Liver (tissue), 9 donors: ENCODE data around the gene SLC8A1. TPM values are rescaled to one million over a fixed set of nuclear protein-coding genes. Genes with fewer than 3 reads are reported as not detected.

Source experiments
- DNase-seq: peaks from one replicate; pipeline ENCODE4 v3.0.0-alpha.2; 2017; ENCODE audit warnings: low spot score
- H3K27ac ChIP-seq, 2 donors: one replicate each; pipeline ENCODE4 v1.7.0; 2013; ENCODE audit warnings: inconsistent platforms in 2 of 2, low read length in 2 of 2, control low read depth in 1 of 2, low read depth in 1 of 2, mild to moderate bottlenecking in 1 of 2
- H3K27me3 ChIP-seq, 4 donors: one replicate each; pipeline versions ENCODE4 v1.6.1 to v1.7.0; 2013; ENCODE audit warnings: low read length in 3 of 4, inconsistent platforms in 1 of 4, mild to moderate bottlenecking in 1 of 4, moderate library complexity in 1 of 4; ENCODE audit not compliant: control insufficient read depth in 4 of 4, insufficient read depth in 4 of 4
- H3K36me3 ChIP-seq, 4 donors: one replicate each; pipeline versions ENCODE4 v1.6.1 to v1.7.0; 2013; ENCODE audit warnings: low read length in 3 of 4, mild to moderate bottlenecking in 3 of 4, low read depth in 1 of 4, moderate library complexity in 1 of 4; ENCODE audit not compliant: control insufficient read depth in 4 of 4, insufficient read depth in 3 of 4
- H3K4me1 ChIP-seq, 4 donors: one replicate each; pipeline versions ENCODE4 v1.6.1 to v1.7.0; 2013; ENCODE audit warnings: low read length in 3 of 4, mild to moderate bottlenecking in 3 of 4, moderate library complexity in 1 of 4; ENCODE audit not compliant: control insufficient read depth in 4 of 4, insufficient read depth in 4 of 4
- H3K4me3 ChIP-seq, 3 donors: one replicate each; pipeline versions ENCODE4 v1.6.1 to v1.7.0; 2013; ENCODE audit warnings: low read length in 3 of 3, control low read depth in 1 of 3, low read depth in 1 of 3, mild to moderate bottlenecking in 1 of 3
- H3K9ac ChIP-seq, 2 donors: one replicate each; pipeline ENCODE4 v1.7.0; 2013; ENCODE audit warnings: low read length in 2 of 2, mild to moderate bottlenecking in 2 of 2, moderate library complexity in 2 of 2, control low read depth in 1 of 2, low read depth in 1 of 2
- H3K9me3 ChIP-seq, 4 donors: one replicate each; pipeline versions ENCODE4 v1.6.1 to v1.7.0; 2013; ENCODE audit warnings: low read length in 3 of 4; ENCODE audit not compliant: control insufficient read depth in 4 of 4
- CTCF ChIP-seq: fragments of 150-350 bp; IDR thresholded peaks from 2 replicates; pipeline ENCODE4 v1.5.1; 2017; ENCODE audit warnings: improper control_type of control experiment, low read depth, low read length; ENCODE audit not compliant: missing input control
- EGR1 ChIP-seq, 2 donors: IDR thresholded peaks; 2 replicates each; pipeline ENCODE4 v1.6.1; 2016 to 2018; ENCODE audit warnings: antibody characterized with exemption in 2 of 2, low read depth in 2 of 2
- FOXA1 ChIP-seq: IDR thresholded peaks from 2 replicates; pipeline ENCODE4 v1.6.1; 2016; ENCODE audit warnings: antibody characterized with exemption
- GABPA ChIP-seq, 2 donors: IDR thresholded peaks in 1 of 2; conservative IDR thresholded peaks in 1 of 2; 2 replicates each; pipeline ENCODE4 v1.6.1; 2016; ENCODE audit warnings: antibody characterized with exemption in 2 of 2, mild to moderate bottlenecking in 1 of 2, moderate library complexity in 1 of 2
- HNF4G ChIP-seq: IDR thresholded peaks from 2 replicates; pipeline ENCODE4 v1.6.1; 2016; ENCODE audit warnings: antibody characterized with exemption
- JUND ChIP-seq, 2 donors: IDR thresholded peaks; 2 replicates each; pipeline ENCODE4 v1.6.1; 2016; ENCODE audit warnings: antibody characterized with exemption in 2 of 2
- MAX ChIP-seq: IDR thresholded peaks from 2 replicates; pipeline ENCODE4 v1.6.1; 2016; ENCODE audit warnings: antibody characterized with exemption
- NR2F2 ChIP-seq: IDR thresholded peaks from 2 replicates; pipeline ENCODE4 v1.6.1; 2016; ENCODE audit warnings: antibody characterized with exemption
- RAD21 ChIP-seq, 2 donors: IDR thresholded peaks; 2 replicates each; pipeline ENCODE4 v1.6.1; 2016; ENCODE audit warnings: antibody characterized with exemption in 2 of 2, mild to moderate bottlenecking in 2 of 2
- RXRA ChIP-seq, 2 donors: IDR thresholded peaks; 2 replicates each; pipeline ENCODE4 v1.6.1; 2017 to 2018; ENCODE audit warnings: antibody characterized with exemption in 2 of 2, mild to moderate bottlenecking in 1 of 2
- SP1 ChIP-seq: IDR thresholded peaks from 2 replicates; pipeline ENCODE4 v1.6.1; 2018; ENCODE audit warnings: antibody characterized with exemption, mild to moderate bottlenecking
- TAF1 ChIP-seq: conservative IDR thresholded peaks from 2 replicates; pipeline ENCODE4 v1.6.1; 2016; ENCODE audit warnings: antibody characterized with exemption, mild to moderate bottlenecking
- YY1 ChIP-seq: IDR thresholded peaks from 2 replicates; pipeline ENCODE4 v1.6.1; 2016; ENCODE audit warnings: antibody characterized with exemption, mild to moderate bottlenecking
- WGBS: extraction: QIAGEN DNeasy Blood & Tissue Kit; methylation state at CpG from one replicate; pipeline ENCODE4 v1.1.7; 2013; 5-methylcytosine and 5-hydroxymethylcytosine counted together
- polyA plus RNA-seq, 2 donors: library from polyadenylated mRNA; stranded (reverse) in 1 of 2; unstranded in 1 of 2; fragments of 200-250 nt in 1 of 2; fragments of >200 nt in 1 of 2; fragmentation: Nextera tagmentation in 1 of 2; extraction: Ambion mirVana in 1 of 2; gene quantifications; one replicate each; pipeline versions ENCODE4 v1.2.1 to v1.2.3, GENCODE V29; 2013 to 2015
- total RNA-seq, 2 donors: library from RNA; depleted of rRNA; stranded (reverse); fragments of >200 nt; gene quantifications; one replicate each; pipeline ENCODE4 v1.2.3, GENCODE V29; 2014
- TF ChIP-seq, protein P1 (sequence below): IDR thresholded peaks from 2 replicates; pipeline ENCODE4 v1.6.1; 2016; ENCODE audit warnings: antibody characterized with exemption, mild to moderate bottlenecking
- TF ChIP-seq, protein P2 (sequence below): IDR thresholded peaks from 2 replicates; pipeline ENCODE4 v1.6.1; 2016; ENCODE audit warnings: antibody characterized with exemption
- donor health status: healthy.
- donor health status: healthy.
- donor health status: healthy.
- donor health status: healthy.
- donor health status: healthy.

The SLC8A1 gene
- total and polyA plus RNA-seq, 4 donors: 1.2 to 18.5 (median 8.2) TPM

- TF ChIP-seq CTCF: no peak
Observed at GRCh38 chr2:40268566-40268965, 183.3 kb downstream of the SLC8A1 start (continued).

DNA sequence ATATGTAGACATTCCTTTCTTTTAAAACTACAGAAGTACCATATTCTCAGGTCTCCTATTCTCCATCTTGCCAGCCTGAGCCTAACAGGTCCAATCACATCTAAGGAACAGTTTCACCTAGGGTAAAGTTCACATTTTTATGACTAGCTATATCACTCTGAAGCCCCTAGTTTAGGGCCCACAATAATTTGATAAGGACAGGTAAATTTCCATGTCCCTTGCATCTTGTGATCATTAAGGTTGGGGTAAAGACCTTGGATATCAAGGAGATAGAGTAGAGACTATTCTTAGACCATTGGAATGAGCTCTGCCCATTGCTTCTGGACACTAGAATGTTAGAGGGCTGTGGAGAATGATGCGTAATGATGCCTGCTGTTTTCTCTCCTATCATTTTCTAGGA lies 185.7 kb downstream of the SLC8A1 start:
- H3K4me3 ChIP-seq: no peak overlapping the region
- H3K9ac ChIP-seq: no peak overlapping the region
- no peaks in the 10 kb centered on the region for H3K9me3 ChIP-seq
- no peaks in the 10 kb centered on the region for H3K27me3 ChIP-seq
- H3K27ac ChIP-seq: no peak overlapping the region
- H3K4me1 ChIP-seq: no peaks in the 10 kb centered on the region
- 79% methylated on average over 1 of the region's 1 CpG for WGBS
- DNase-seq: no peak
- no peaks in the 10 kb centered on the region for H3K36me3 ChIP-seq
- TF ChIP-seq FOXA1: no peak
- TF ChIP-seq CTCF: no peak
- no peak for TF ChIP-seq SP1
- no peak for TF ChIP-seq GABPA (IDR thresholded peaks at IDR 0.05 in 1 of 2, conservative IDR thresholded peaks at IDR 0.05 in 1 of 2)
- no peak for TF ChIP-seq RXRA (IDR thresholded peaks at IDR 0.05)

DNA sequence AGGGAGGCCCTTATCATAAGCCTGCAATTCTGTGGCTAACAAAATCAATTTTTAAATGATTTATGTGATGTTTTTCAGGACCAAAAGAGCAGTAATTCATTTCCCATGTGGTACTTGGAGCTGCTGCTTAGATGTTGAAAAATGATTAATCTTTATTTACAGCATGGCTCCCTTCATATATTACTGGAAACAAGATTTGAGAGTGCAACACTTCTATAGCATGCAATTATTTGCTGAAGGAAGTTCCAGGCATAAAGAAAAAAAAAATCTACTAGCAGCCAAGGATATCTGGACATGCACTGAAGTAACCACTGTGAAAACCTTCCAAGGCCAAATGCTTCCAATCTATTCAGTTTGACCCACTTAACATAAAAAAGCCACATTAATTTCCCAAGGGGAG lies 186.3 kb downstream of the SLC8A1 start:
- H3K27me3 ChIP-seq: no peaks in the 10 kb centered on the region
- H3K36me3 ChIP-seq: no peaks in the 10 kb centered on the region
- H3K9me3 ChIP-seq: no peaks in the 10 kb centered on the region
- H3K4me1 ChIP-seq: no peaks in the 10 kb centered on the region
- H3K4me3 ChIP-seq: no peak overlapping the region
- TF ChIP-seq GABPA (IDR thresholded peaks at IDR 0.05 in 1 of 2, conservative IDR thresholded peaks at IDR 0.05 in 1 of 2) (no peak), TAF1 (no peak), HNF4G (no peak), SP1 (no peak), EGR1 (IDR thresholded peaks at IDR 0.05; ENCODE audit: low read depth in 2 of 2) (no peak), JUND (IDR thresholded peaks at IDR 0.05) (no peak), YY1 (no peak), RXRA (IDR thresholded peaks at IDR 0.05) (no peak), MAX (no peak), NR2F2 (no peak), RAD21 (IDR thresholded peaks at IDR 0.05) (no peak)
- TF ChIP-seq, protein P1, sequence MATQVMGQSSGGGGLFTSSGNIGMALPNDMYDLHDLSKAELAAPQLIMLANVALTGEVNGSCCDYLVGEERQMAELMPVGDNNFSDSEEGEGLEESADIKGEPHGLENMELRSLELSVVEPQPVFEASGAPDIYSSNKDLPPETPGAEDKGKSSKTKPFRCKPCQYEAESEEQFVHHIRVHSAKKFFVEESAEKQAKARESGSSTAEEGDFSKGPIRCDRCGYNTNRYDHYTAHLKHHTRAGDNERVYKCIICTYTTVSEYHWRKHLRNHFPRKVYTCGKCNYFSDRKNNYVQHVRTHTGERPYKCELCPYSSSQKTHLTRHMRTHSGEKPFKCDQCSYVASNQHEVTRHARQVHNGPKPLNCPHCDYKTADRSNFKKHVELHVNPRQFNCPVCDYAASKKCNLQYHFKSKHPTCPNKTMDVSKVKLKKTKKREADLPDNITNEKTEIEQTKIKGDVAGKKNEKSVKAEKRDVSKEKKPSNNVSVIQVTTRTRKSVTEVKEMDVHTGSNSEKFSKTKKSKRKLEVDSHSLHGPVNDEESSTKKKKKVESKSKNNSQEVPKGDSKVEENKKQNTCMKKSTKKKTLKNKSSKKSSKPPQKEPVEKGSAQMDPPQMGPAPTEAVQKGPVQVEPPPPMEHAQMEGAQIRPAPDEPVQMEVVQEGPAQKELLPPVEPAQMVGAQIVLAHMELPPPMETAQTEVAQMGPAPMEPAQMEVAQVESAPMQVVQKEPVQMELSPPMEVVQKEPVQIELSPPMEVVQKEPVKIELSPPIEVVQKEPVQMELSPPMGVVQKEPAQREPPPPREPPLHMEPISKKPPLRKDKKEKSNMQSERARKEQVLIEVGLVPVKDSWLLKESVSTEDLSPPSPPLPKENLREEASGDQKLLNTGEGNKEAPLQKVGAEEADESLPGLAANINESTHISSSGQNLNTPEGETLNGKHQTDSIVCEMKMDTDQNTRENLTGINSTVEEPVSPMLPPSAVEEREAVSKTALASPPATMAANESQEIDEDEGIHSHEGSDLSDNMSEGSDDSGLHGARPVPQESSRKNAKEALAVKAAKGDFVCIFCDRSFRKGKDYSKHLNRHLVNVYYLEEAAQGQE: no peak
- TF ChIP-seq, protein P2, sequence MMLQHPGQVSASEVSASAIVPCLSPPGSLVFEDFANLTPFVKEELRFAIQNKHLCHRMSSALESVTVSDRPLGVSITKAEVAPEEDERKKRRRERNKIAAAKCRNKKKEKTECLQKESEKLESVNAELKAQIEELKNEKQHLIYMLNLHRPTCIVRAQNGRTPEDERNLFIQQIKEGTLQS: no peak
- H3K27ac ChIP-seq: no peak overlapping the region
- no peak overlapping the region for H3K9ac ChIP-seq
- DNase-seq: no peak
